Bronchial epithelial cell (primary cell): ENCODE results near the gene SLC1A2. TPM values are rescaled to one million over a fixed set of nuclear protein-coding genes. Genes with fewer than 3 reads are reported as not detected.

Source experiments
- DNase-seq: peaks from one replicate; pipeline ENCODE4 v3.0.0-alpha.2; 2010; ENCODE audit warnings: low read depth
- FAIRE-seq: peaks from 2 replicates; lab custom pipeline; 2011; peaks lifted over from hg19 to GRCh38; lab: Jason Lieb, UNC
- H3K27me3 ChIP-seq: 2 replicates; pipeline ENCODE4 v1.5.1; 2011; ENCODE audit warnings: low read length; ENCODE audit not compliant: control insufficient read depth, insufficient read depth
- H3K36me3 ChIP-seq: 2 replicates; pipeline ENCODE4 v1.5.1; 2011; ENCODE audit warnings: low read length; ENCODE audit not compliant: control insufficient read depth, insufficient read depth
- H3K4me3 ChIP-seq: 2 replicates; pipeline ENCODE4 v1.5.1; 2011; ENCODE audit warnings: mild to moderate bottlenecking, low read depth, low read length, control low read depth
- total RNA-seq: library from RNA; depleted of rRNA; stranded (reverse); fragments of >200 nt; gene quantifications from 2 replicates; pipeline ENCODE4 v1.2.1, GENCODE V29; 2014
- TF ChIP-seq, protein P1 (sequence below): IDR thresholded peaks from 2 replicates; pipeline ENCODE4 v1.5.1; 2011; ENCODE audit warnings: mild to moderate bottlenecking, moderate library complexity, low read length, control low read depth, inconsistent platforms; ENCODE audit not compliant: insufficient read depth, severe bottlenecking

The SLC1A2 gene
- total RNA-seq, 1 donor from 2014 or later: under 0.01 TPM

DNA sequence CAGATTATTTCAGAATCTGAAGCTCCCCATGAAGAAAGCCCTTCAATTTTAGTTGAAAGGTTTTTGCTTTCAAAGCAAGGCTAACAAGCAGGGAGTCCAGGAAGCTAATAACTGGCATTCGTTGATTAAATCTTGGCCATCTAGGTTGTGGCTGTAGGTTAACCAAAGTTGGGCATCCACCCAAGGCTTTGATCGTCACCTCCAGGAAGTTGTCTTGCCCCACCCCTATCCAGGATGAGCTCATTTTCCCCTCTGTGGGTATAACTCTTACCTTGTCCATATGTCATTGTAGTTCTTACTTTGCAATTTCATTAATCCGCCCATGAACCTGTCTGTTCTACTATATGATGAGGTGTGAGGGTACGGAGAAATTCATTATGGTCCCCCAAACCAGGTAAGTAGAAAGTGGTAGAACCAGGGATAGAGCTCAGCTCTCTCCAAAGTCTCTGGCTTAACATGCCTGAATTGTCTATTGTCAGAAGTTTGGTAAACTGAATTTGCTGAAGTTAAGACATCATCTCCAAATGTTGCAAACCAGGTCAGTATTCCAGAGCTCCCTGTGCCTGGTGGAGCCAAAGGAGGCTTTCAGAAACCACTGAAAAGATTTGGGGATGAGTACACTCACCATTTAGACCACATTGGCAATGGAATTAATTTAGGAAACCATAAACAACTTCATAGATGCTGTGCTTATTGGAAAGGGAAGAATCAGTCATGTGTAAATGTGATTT, 183.3 kb downstream of the SLC1A2 start:
- H3K27me3 ChIP-seq: no peaks in the 10 kb centered on the region
- DNase-seq (peak; percentile 91), FAIRE-seq (no peak)
- TF ChIP-seq, protein P1, sequence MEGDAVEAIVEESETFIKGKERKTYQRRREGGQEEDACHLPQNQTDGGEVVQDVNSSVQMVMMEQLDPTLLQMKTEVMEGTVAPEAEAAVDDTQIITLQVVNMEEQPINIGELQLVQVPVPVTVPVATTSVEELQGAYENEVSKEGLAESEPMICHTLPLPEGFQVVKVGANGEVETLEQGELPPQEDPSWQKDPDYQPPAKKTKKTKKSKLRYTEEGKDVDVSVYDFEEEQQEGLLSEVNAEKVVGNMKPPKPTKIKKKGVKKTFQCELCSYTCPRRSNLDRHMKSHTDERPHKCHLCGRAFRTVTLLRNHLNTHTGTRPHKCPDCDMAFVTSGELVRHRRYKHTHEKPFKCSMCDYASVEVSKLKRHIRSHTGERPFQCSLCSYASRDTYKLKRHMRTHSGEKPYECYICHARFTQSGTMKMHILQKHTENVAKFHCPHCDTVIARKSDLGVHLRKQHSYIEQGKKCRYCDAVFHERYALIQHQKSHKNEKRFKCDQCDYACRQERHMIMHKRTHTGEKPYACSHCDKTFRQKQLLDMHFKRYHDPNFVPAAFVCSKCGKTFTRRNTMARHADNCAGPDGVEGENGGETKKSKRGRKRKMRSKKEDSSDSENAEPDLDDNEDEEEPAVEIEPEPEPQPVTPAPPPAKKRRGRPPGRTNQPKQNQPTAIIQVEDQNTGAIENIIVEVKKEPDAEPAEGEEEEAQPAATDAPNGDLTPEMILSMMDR: no peak
- no peaks in the 10 kb centered on the region for H3K36me3 ChIP-seq
- no peak overlapping the region for H3K4me3 ChIP-seq

DNA sequence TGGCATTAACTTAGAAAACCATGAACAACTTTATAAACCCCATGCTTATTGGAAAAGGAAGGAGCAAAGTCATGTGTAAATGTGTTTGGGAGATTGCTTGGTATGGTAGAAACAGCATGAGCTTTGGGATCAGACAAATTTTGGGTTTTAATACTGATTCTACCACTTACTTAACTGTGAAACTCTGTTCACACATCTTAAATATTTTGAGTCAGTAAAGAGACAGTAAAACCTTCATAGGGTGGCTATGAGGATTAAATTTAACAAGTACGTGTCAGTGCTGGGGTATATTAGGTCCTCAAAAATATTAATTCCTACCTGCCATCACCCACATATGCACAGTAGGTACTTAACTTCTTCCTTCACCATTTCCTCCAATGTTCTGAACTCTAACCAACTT, 183.9 kb downstream of the SLC1A2 start:
- DNase-seq (no peak), FAIRE-seq (no peak)
- H3K4me3 ChIP-seq: no peak overlapping the region
- TF ChIP-seq, protein P1: no peak
- H3K36me3 ChIP-seq: peaks cover under 1% of the 10 kb centered on the region
- H3K27me3 ChIP-seq: no peaks in the 10 kb centered on the region

DNA sequence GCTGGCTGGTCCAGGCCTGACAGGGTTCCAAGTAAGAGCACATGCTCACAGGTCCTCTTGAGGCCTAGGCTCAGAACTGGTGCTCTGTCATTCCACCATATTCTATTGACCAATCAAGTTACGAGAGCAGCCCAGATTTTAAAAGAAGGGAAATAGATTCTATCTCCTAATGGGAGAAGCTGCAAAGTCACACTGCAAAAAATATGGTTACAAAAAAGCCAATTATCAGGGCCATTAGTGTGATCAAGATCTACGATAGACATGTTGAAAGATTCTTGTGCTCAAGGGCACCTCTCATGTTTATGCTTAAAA, 184.2 kb downstream of the SLC1A2 start:
- FAIRE-seq (no peak), DNase-seq (no peak)
- H3K4me3 ChIP-seq: no peak overlapping the region
- peaks cover 2% of the 10 kb centered on the region for H3K36me3 ChIP-seq
- TF ChIP-seq, protein P1: no peak
- no peaks in the 10 kb centered on the region for H3K27me3 ChIP-seq

DNA sequence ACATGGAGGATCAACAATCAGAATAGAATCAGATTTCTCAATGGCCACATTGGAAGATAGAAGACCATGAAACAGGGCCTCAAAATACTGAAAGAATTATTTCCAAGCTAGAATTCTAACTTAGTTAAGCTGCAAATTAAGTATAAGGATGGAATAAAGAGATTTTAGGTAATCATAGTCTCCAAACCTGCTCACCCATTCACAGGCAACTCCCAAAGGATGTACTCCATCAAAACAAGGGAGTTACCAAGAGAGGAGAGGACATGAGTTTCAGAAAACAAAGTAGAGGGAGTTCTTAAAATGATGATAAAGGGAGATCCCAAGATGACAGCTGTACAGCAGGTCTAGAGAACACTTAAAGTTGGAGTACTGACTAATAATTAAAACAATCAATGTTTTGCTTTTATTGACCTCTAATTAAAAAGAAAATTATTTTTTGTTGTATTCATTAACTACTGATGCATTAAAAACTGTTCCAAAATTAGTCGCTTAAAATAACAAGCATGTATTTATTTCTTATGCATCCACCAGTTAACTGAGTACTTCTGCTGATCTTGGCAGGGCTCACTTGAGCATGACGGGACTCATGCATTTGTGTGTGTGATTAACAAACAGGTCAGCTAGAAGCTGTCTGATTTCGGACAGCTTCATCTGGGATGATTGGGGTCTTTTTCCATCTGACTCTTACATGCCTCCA, 184.8 kb downstream of the SLC1A2 start:
- DNase-seq (no peak), FAIRE-seq (no peak)
- Histone ChIP-seq H3K36me3 (peaks cover 2% of the 10 kb centered on the region), H3K4me3 (no peak overlapping the region), H3K27me3 (no peaks in the 10 kb centered on the region)
- TF ChIP-seq, protein P1: no peak

DNA sequence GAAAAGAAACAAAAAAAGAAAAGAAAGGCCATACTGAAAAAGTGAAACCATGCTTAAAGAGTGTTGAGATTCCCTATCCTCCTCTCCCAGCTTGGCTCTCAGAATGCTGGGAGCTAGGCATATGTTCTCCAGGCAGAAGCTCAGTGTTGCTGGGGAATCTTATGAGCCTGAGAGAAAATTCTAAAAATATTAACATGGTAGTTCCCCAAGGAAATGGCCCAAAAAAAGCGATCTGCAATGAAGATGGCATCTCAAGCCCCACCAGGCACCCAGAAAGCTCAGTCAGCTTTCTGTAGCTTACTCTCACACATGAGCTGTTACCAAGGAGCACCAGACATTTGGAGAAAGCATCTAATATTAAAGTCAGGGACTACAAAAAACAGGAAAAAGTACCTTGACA, 185.8 kb downstream of the SLC1A2 start:
- H3K27me3 ChIP-seq: no peaks in the 10 kb centered on the region
- H3K4me3 ChIP-seq: no peak overlapping the region
- FAIRE-seq (no peak), DNase-seq (no peak)
- TF ChIP-seq, protein P1: no peak
- H3K36me3 ChIP-seq: peaks cover 9% of the 10 kb centered on the region
